Mesothelial cell of epicardium (in vitro differentiated cells): ENCODE data around the gene BLVRB. TPM values are rescaled to one million over a fixed set of nuclear protein-coding genes. Genes with fewer than 3 reads are reported as not detected.
A peak's percentile ranks its signal among the peaks of the same experiment; 100 is the strongest.
"Not testable (repeated sequence)": the region's sequence is repeated elsewhere in the genome, so short reads cannot be mapped to it uniquely, and the experiment has no call there.

ENCODE experiments used
- DNase-seq, 2 experiments: peaks; one replicate each; pipeline ENCODE4 v3.0.0; 2021; ENCODE audit warnings: low spot score in 2 of 2; ENCODE audit not compliant: unreplicated experiment in 2 of 2
- H3K27ac Mint-ChIP-seq: 2 replicates; pipeline ENCODE4 v1.8.0; 2021; ENCODE audit warnings: mixed read lengths
- H3K27me3 Mint-ChIP-seq: 2 replicates; pipeline ENCODE4 v1.8.0; 2021; ENCODE audit warnings: low read depth, mixed read lengths
- H3K36me3 Mint-ChIP-seq: 2 replicates; pipeline ENCODE4 v1.8.0; 2021; ENCODE audit warnings: mixed read lengths
- H3K4me1 Mint-ChIP-seq: 2 replicates; pipeline ENCODE4 v1.8.0; 2021; ENCODE audit warnings: mixed read lengths
- H3K4me3 Mint-ChIP-seq: 2 replicates; pipeline ENCODE4 v1.8.0; 2021; ENCODE audit warnings: mild to moderate bottlenecking, moderate library complexity, mixed read lengths
- H3K9me3 Mint-ChIP-seq: 2 replicates; pipeline ENCODE4 v1.8.0; 2021; ENCODE audit warnings: mixed read lengths
- total RNA-seq: library from RNA; stranded (reverse); gene quantifications from 3 replicates; pipeline ENCODE4 v1.2.1, GENCODE V29; 2021
- TF ChIP-seq, protein P1 (sequence below): fragments of 200-600 bp; sonication (generic); IDR thresholded peaks from one replicate; pipeline ENCODE4 v1.5.0; 2021; ENCODE audit warnings: antibody characterized with exemption; ENCODE audit not compliant: unreplicated experiment

BLVRB gene
- total RNA-seq, 1 donor from 2014 or later: 42.2 TPM

DNA sequence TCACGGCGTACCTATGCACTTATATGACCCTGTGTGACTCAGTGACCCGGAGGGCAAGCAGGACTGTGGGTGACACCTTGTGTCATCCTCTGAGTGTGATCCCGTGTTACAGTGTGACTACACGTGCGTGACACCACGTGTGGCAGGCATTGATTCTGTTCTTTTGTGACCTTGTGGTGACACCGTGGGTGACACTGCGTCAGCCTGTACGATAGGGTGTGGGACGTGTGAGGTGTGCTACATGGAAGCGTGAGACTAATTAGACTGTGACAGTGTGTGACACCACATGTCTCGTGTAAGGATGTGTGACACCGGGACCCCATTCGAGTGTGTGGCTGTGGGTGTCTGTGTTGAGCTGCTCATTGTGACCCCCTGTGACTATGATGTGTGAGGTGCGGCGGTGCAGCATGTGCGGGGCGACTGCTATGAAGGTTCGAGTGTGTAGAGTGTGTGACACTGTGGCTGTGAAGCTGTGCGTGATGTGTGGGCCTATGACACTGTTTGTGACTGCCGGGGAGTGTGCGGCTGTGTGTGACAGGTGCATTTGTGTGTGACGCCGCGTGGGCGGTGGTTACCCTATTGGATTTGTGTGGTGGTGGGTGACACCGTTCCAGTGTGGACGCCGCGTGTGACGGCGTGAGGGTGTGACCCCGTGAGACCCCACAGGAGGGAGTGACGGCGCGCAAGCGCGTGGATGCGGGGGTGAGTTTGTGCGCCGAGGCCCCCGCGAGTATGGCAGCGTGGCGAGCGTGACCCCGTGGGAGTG is 857 bp upstream of the BLVRB start:
- no peak for DNase-seq

DNA sequence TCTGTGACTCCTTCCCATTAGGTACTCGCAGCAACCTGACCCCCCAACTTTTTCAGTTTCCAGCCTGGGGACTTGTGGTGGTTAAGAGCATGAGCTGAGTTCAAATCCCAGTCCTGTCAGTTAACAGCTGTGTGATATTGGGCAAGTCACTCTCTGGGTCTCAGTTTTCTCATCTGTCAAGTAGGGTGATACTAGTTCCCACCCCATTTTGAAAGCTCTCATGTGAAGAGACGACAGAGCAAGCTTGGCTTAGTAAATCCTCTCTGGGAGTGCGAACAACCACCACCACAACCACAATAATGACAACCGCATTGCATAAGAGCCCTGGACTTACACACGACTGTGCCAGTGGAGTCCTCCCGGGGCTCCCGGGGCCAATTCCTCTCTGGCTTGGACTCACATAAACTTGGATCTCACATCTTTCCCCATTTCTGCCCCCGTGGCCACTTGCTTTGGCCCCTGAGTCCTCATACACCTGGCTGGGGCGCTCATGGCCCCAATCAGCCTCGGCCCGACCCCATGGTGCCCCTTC is 454 bp downstream of the BLVRB start:
- TF ChIP-seq, protein P1, sequence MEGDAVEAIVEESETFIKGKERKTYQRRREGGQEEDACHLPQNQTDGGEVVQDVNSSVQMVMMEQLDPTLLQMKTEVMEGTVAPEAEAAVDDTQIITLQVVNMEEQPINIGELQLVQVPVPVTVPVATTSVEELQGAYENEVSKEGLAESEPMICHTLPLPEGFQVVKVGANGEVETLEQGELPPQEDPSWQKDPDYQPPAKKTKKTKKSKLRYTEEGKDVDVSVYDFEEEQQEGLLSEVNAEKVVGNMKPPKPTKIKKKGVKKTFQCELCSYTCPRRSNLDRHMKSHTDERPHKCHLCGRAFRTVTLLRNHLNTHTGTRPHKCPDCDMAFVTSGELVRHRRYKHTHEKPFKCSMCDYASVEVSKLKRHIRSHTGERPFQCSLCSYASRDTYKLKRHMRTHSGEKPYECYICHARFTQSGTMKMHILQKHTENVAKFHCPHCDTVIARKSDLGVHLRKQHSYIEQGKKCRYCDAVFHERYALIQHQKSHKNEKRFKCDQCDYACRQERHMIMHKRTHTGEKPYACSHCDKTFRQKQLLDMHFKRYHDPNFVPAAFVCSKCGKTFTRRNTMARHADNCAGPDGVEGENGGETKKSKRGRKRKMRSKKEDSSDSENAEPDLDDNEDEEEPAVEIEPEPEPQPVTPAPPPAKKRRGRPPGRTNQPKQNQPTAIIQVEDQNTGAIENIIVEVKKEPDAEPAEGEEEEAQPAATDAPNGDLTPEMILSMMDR: no peak
- Mint-ChIP-seq H3K4me3 (peak overlapping the region; percentile 72), H3K4me1 (peaks cover 23% of the 10 kb centered on the region), H3K27ac (peak overlapping the region; percentile 94), H3K27me3 (peaks cover 27% of the 10 kb centered on the region), H3K9me3 (no peaks in the 10 kb centered on the region), H3K36me3 (no peaks in the 10 kb centered on the region)
- no peak for DNase-seq

More for the DNA sequence above, 857 bp upstream of the BLVRB start:
- peak overlapping the region; percentile 72 for H3K4me3 Mint-ChIP-seq
- H3K27me3 Mint-ChIP-seq: peaks cover 27% of the 10 kb centered on the region
- H3K9me3 Mint-ChIP-seq: no peaks in the 10 kb centered on the region
- no peaks in the 10 kb centered on the region for H3K36me3 Mint-ChIP-seq
- TF ChIP-seq, protein P1: no peak
- H3K27ac Mint-ChIP-seq: peak overlapping the region; percentile 11
- peaks cover 23% of the 10 kb centered on the region for H3K4me1 Mint-ChIP-seq

DNA sequence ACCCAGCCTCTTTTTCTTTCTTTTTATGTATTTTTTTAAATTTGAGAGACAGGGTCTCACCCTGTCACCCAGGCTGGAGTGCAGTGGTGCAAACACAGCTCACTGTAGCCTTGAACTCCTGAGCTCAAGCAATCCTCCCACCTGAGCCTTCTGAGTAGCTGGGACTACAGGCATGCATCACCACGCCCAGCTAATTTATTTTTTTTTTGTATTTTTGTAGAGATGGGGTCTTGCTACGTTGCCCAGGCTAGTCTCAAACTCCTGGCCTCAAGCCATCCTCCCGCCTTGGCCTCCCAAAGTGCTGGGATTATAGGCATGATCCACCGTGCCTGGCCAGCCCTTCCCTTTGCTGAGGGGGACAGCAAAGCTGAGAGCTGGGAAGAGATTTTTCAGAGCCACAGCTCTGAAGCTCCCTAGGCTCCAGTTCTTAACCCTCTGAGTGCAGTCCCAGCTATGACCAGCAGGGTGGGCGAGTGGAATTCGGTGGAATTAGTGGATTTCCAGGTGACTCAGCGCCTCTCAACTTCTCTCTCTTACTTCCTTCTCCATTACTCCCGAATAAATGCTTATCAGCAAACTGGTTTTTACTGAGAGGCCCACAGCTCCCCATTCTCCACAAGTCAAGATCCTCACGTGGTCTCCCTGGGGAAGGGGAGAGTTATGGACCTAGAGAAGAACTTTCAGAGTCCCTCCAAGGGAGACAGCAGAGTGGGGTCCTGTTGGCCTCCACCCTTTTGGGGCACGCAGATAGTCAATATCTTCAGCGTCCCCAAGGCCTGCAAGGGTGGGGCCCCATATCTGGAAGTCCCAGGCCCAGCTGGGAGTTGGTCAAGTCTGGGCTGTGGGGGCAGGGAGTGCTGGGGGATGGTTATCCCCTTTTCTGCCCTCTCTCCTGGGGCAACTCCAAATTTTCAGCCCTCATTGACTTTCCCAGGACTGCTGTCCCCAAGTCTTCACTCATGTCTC is 1.2 kb downstream of the BLVRB start:
- Mint-ChIP-seq H3K27me3 (peaks cover 27% of the 10 kb centered on the region), H3K9me3 (no peaks in the 10 kb centered on the region), H3K27ac (peak overlapping the region; percentile 94), H3K4me3 (peak overlapping the region; percentile 72), H3K4me1 (peaks cover 23% of the 10 kb centered on the region), H3K36me3 (no peaks in the 10 kb centered on the region)
- peak; percentile 61 to 92 for DNase-seq
- TF ChIP-seq, protein P1: peak; percentile 91

DNA sequence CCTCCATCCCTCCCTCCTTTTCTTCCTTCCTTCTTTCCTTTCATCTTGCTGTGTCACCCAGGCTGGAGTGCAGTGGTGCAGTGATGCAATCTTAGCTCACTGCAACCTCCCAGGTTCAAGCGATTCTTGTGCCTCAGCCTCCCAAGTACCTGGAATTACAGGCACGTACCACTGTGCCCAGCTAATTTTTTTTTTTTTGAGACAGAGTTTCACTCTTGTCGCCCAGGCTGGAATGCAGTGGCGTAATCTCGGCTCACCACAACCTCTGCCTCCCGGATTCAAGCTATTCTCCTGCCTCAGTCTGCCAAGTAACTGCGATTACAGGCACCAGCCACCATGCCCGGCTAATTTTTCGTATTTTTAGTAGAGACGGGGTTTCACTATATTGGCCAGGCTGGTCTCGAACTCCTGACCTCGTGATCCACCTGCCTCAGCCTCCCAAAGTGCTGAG is 1.9 kb downstream of the BLVRB start:
- peaks cover 21% of the 10 kb centered on the region for H3K27me3 Mint-ChIP-seq
- not testable (repeated sequence) for DNase-seq, H3K36me3 Mint-ChIP-seq, H3K27ac Mint-ChIP-seq, H3K4me3 Mint-ChIP-seq, H3K9me3 Mint-ChIP-seq
- peaks cover 23% of the 10 kb centered on the region for H3K4me1 Mint-ChIP-seq

DNA sequence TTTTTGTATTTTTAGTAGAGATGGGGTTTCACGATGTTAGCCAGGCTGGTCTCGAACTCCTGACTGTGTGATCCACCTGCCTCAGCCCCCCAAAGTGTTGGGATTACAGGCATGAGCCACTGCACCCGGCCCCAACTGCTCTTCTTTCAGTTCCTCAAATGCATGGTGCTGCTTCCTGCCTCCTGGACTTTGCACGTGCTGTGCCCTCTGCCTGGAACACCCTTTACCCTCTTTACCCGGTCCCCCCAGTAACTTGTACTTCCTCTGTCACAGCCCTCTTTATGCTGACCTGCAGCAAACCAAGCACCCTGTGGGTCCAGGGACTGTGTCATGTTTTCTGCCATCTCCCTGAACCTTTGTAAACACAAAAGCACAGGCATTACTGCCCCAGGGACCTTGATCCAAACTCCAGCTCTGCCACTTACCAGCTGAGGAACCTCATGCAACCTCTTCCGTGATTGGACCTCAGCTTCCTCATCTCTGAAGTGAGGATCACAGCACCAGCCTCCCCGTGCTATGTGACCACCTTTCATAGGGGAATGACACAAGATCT is 3.8 kb downstream of the BLVRB start:
- Mint-ChIP-seq H3K36me3 (peaks cover 5% of the 10 kb centered on the region), H3K4me3 (no peak overlapping the region), H3K27ac (no peak overlapping the region), H3K9me3 (no peaks in the 10 kb centered on the region), H3K4me1 (peaks cover 23% of the 10 kb centered on the region), H3K27me3 (peaks cover 10% of the 10 kb centered on the region)
- TF ChIP-seq, protein P1: no peak
- no peak for DNase-seq
